HUES48 (cell line): ENCODE data around the gene ZBTB1.

Experiments used
- H3K27ac ChIP-seq: one replicate; pipeline ENCODE4 v1.7.0; 2013; ENCODE audit warnings: low read depth, low read length, inconsistent platforms
- H3K27me3 ChIP-seq: 2 replicates; pipeline ENCODE4 v1.6.1; 2013; ENCODE audit warnings: mild to moderate bottlenecking, low read length; ENCODE audit not compliant: control insufficient read depth, insufficient read depth
- H3K36me3 ChIP-seq: 2 replicates; pipeline ENCODE4 v1.6.1; 2013; ENCODE audit warnings: low read length; ENCODE audit not compliant: control insufficient read depth, insufficient read depth
- H3K4me1 ChIP-seq: 2 replicates; pipeline ENCODE4 v1.6.1; 2013; ENCODE audit warnings: mild to moderate bottlenecking, low read length; ENCODE audit not compliant: control insufficient read depth, insufficient read depth
- H3K4me3 ChIP-seq: 2 replicates; pipeline ENCODE4 v1.5.1; 2013; ENCODE audit warnings: mild to moderate bottlenecking, low read depth, low read length
- H3K9ac ChIP-seq: 2 replicates; pipeline ENCODE4 v1.6.1; 2013; ENCODE audit warnings: mild to moderate bottlenecking, low read depth, low read length, moderate library complexity
- H3K9me3 ChIP-seq: 2 replicates; pipeline ENCODE4 v1.6.1; 2013; ENCODE audit warnings: low read length; ENCODE audit not compliant: control insufficient read depth, insufficient read depth

Gene ZBTB1

GRCh38 chr14:64468451-64468850 lies 36.1 kb upstream of the ZBTB1 start:
- no peak overlapping the region for H3K27ac ChIP-seq
- H3K4me3 ChIP-seq, result no peak overlapping the region
- no peaks in the 10 kb centered on the region for H3K36me3 ChIP-seq
- no peaks in the 10 kb centered on the region for H3K27me3 ChIP-seq
- H3K9ac ChIP-seq, result no peak overlapping the region
- no peaks in the 10 kb centered on the region for H3K9me3 ChIP-seq
- H3K4me1 ChIP-seq, result peaks cover 13% of the 10 kb centered on the region

GRCh38 chr14:64474041-64474440 lies 30.5 kb upstream of the ZBTB1 start:
- Histone ChIP-seq H3K4me3 (no peak overlapping the region), H3K27ac (no peak overlapping the region), H3K27me3 (no peaks in the 10 kb centered on the region), H3K4me1 (peaks cover 4% of the 10 kb centered on the region; the same call in 1 of the 2 replicates), H3K9ac (no peak overlapping the region), H3K9me3 (no peaks in the 10 kb centered on the region), H3K36me3 (no peaks in the 10 kb centered on the region)

GRCh38 chr14:64474698-64475097 lies 29.9 kb upstream of the ZBTB1 start:
- Histone ChIP-seq H3K36me3 (no peaks in the 10 kb centered on the region), H3K27me3 (no peaks in the 10 kb centered on the region), H3K4me1 (peaks cover 4% of the 10 kb centered on the region; the same call in 1 of the 2 replicates), H3K9ac (no peak overlapping the region), H3K4me3 (no peak overlapping the region), H3K9me3 (no peaks in the 10 kb centered on the region), H3K27ac (no peak overlapping the region)

GRCh38 chr14:64475585-64476273 lies 28.8 kb upstream of the ZBTB1 start:
- Histone ChIP-seq H3K4me1 (peaks cover 4% of the 10 kb centered on the region; the same call in 1 of the 2 replicates), H3K27me3 (no peaks in the 10 kb centered on the region), H3K9me3 (no peaks in the 10 kb centered on the region), H3K27ac (no peak overlapping the region), H3K4me3 (no peak overlapping the region), H3K36me3 (no peaks in the 10 kb centered on the region), H3K9ac (no peak overlapping the region)

GRCh38 chr14:64476438-64476837 lies 28.1 kb upstream of the ZBTB1 start:
- Histone ChIP-seq H3K36me3 (no peaks in the 10 kb centered on the region), H3K4me3 (no peak overlapping the region), H3K27me3 (no peaks in the 10 kb centered on the region), H3K4me1 (peaks cover 4% of the 10 kb centered on the region; the same call in 1 of the 2 replicates), H3K27ac (no peak overlapping the region), H3K9me3 (no peaks in the 10 kb centered on the region), H3K9ac (no peak overlapping the region)

GRCh38 chr14:64478634-64479250 lies 25.8 kb upstream of the ZBTB1 start:
- Histone ChIP-seq H3K4me1 (peaks cover 4% of the 10 kb centered on the region; the same call in 1 of the 2 replicates), H3K9ac (no peak overlapping the region), H3K36me3 (no peaks in the 10 kb centered on the region), H3K27me3 (no peaks in the 10 kb centered on the region), H3K4me3 (no peak overlapping the region), H3K27ac (no peak overlapping the region), H3K9me3 (no peaks in the 10 kb centered on the region)

- Histone ChIP-seq H3K27ac (no peak overlapping the region), H3K4me1 (no peaks in the 10 kb centered on the region), H3K27me3 (no peaks in the 10 kb centered on the region), H3K36me3 (peaks cover 45% of the 10 kb centered on the region), H3K9ac (no peak overlapping the region), H3K4me3 (no peak overlapping the region), H3K9me3 (no peaks in the 10 kb centered on the region)
These were observed 15.9 kb upstream of the ZBTB1 start for GRCh38 chr14:64488590-64489099.

- Histone ChIP-seq H3K36me3 (peaks cover 40% of the 10 kb centered on the region), H3K27me3 (no peaks in the 10 kb centered on the region), H3K4me1 (no peaks in the 10 kb centered on the region), H3K9ac (no peak overlapping the region), H3K9me3 (no peaks in the 10 kb centered on the region), H3K27ac (no peak overlapping the region), H3K4me3 (no peak overlapping the region)
These were observed 12.9 kb upstream of the ZBTB1 start for GRCh38 chr14:64491637-64492036.

GRCh38 chr14:64493455-64493854 lies 11.1 kb upstream of the ZBTB1 start:
- H3K27ac ChIP-seq, result no peak overlapping the region
- no peak overlapping the region for H3K9ac ChIP-seq
- H3K36me3 ChIP-seq, result peaks cover 27% of the 10 kb centered on the region
- H3K9me3 ChIP-seq, result no peaks in the 10 kb centered on the region
- H3K4me3 ChIP-seq, result no peak overlapping the region
- no peaks in the 10 kb centered on the region for H3K4me1 ChIP-seq
- no peaks in the 10 kb centered on the region for H3K27me3 ChIP-seq

- Histone ChIP-seq H3K4me1 (no peaks in the 10 kb centered on the region), H3K9ac (no peak overlapping the region), H3K27ac (no peak overlapping the region), H3K27me3 (no peaks in the 10 kb centered on the region), H3K9me3 (no peaks in the 10 kb centered on the region), H3K36me3 (peaks cover 21% of the 10 kb centered on the region), H3K4me3 (no peak overlapping the region)
These were observed 9.3 kb upstream of the ZBTB1 start for GRCh38 chr14:64495252-64495651.

GRCh38 chr14:64496764-64497163 lies 7.8 kb upstream of the ZBTB1 start:
- no peak overlapping the region for H3K4me3 ChIP-seq
- no peak overlapping the region for H3K9ac ChIP-seq
- no peaks in the 10 kb centered on the region for H3K27me3 ChIP-seq
- H3K9me3 ChIP-seq, result no peaks in the 10 kb centered on the region
- H3K27ac ChIP-seq, result no peak overlapping the region
- peaks cover 21% of the 10 kb centered on the region for H3K36me3 ChIP-seq
- peaks cover 5% of the 10 kb centered on the region for H3K4me1 ChIP-seq
